ENCODE measurements around the gene SPATA3.
"Not testable (repeated sequence)": the region's sequence is repeated elsewhere in the genome, so short reads cannot be mapped to it uniquely, and the experiment has no call there.

The SPATA3 gene

DNA sequence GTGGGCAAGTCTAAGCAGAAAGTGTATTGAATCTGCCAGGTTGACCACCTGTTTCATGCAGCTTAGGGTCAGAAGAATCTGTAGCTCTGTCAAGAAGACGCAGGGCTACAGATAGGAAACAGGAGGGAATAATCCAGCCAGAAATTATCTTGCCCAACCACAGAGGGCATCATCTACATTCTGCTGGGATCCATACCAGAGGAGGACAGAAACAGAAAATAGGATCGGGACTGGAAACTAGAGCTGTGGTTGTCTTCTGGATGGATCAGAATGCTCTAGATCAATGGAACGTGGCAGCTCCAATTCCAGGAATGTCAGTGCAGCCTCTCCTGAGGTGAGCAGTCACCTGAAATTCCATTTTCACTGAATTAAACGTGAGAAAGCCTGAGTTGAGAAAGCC, 3.6 kb downstream of the SPATA3 start:
- DNase-seq: no peak

DNA sequence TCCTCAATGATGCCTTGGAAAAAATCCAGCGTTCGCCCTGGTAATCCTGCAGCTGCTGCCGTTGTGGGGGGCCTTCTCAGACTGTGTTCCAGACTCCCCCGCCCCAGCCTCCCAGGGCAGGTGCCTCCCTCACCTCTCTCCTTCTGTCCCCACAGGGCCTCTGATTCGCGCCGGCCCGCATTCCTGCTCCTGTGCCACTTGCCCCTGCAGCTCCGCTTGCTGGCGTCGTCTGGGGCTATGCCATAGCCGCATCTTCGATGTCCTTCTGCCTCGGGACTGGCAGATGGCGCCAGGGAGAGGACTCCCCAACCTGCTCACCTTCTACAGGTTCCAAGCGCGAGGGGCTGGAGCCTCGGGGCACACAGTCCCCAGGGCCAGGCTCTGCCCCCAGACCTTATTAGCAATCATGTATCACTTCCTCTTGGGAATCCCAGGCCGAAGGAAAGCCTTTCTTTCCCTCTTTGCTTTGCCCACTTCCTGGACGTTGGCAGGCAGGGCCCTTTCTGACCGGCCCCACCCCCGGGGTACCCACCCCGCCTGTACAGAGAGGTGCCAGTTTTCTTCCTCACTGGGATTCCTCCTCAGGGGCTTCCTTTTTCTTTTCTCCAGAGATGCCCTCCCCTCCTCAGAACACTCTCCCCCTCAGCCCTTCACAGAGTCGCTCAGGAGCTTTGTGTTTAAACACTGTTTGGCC, 4.4 kb downstream of the SPATA3 start:
- peak; percentile 2 for DNase-seq

DNA sequence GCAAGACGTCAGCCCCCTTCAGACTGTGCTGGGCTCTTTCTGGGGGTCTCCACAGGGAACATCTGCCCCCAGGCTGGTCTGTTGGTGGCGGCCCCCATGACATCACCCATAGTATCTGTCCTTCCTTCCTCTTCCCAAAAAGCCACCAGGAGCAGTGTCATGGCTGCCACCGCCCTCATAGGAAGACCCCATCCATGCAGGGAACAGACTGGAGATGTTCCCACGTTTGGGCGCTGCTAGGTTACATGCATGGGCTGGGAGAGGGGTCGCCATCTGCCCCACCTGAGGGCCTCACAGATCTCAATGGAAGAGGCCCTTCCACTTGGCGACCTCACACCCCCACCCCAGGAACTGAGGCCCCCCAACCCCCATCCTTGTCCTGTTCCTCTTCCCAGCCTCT, 5.1 kb downstream of the SPATA3 start:
- no peak for DNase-seq

DNA sequence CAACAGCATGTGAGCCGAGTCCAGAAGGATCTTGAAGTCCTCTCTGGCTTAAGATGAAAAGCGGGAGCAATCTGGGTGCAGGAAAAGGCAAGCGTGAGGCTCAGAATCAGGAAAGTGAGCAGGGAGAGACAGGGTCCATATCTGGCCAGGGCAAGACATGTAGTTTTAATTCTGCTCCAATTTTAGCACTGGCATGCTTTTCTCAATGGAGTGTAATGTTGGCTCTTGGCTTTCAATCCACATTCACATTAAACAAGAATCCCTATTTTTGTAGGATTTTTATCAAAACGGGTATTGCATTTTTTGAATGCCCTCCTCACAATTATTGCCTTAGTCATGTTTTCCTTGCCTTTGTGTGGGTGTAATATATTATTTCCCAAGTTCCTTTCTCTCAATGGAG, 6.0 kb downstream of the SPATA3 start:
- no peak for DNase-seq

DNA sequence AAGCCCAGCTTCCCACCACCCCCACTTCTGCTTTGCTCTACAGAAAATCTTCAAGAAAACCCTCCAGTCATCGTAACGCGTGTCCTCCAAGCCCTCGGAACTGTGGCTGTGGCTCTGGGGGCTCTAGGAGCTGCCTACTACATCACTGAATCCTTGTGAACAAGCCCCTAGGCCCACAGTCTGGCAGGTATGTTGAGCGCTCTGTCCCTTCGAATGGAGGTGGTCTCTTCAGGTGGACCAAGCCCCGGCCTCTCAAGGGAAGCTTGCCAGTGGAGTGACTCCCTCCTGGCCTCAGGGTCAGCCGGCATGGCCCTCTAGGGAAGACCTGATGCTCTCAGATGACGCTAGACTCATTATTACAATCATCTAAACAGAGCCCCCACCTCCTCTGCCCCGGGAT, 6.7 kb downstream of the SPATA3 start:
- no peak for DNase-seq

DNA sequence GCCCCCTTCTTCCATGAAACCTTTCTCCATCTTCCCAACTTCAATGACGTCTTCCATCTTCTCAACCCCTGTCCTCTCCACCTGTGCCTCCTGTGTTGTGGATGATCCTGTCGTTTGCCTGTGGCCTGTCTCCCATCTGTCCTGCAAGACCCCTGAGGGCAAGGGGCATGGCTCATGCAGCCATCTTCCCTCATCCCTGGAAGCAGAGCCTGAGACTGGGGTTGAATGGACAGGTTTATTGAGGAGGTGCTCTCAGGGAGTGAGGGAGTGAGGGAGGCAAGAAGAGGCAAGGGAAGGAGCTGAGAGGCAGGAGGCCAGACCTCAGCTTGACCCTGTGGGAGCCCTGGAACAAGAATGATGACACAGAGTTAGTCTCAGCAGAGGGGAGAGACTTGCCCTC, 7.3 kb downstream of the SPATA3 start:
- DNase-seq: no peak

DNA sequence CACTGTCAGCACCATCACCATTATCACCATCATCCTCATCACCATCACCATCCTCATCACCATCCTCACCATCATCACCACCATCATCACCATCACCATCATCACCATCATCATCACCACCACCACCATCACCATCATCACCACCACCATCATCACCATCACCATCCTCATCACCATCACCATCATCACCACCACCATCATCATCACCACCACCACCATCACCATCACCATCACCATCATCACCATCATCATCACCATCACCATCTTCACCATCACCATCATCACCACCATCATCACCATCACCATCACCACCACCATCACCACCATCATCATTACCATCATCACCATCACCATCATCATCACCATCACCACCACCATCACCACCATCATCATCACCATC, 9.0 kb downstream of the SPATA3 start:
- not testable (repeated sequence) for DNase-seq

DNA sequence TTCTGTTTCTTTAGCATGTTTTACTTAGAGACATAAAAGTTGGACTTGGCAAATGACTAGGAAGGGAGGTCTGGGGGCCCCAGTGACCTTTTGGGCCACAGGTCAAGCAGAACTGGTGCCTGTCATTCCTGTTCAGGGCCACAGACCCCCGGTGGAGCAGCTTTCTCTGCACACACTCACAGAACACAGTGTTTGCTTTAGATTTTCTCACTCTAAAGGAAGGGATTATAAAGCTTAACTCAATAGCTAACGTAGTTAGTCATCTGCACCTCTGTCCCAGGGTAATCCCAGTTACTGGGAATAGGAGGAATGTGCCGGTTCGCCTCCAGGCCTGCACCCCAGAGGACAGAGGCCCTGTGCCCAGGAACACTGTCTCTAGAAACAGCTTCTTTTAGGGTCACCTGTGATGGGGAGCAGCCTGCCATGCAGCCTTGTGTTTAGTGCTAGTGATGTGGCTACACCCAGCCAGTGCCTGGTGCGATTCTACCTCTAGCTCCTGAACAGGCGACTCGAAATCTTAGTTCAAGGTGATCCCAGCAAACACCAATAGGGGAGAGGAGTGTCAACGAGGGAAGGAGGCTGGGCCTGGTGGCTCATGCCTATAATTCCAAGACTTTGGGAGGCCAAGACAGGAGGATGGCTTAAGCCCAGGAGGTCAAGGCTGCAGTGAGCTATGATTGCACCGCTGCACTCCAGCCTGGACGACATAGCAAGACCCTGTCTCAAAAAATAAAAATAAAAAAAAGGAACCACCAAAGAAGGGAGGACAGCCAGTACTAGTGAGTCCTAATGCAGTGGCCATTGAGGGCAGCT, 11.6 kb downstream of the SPATA3 start:
- DNase-seq: no peak

DNA sequence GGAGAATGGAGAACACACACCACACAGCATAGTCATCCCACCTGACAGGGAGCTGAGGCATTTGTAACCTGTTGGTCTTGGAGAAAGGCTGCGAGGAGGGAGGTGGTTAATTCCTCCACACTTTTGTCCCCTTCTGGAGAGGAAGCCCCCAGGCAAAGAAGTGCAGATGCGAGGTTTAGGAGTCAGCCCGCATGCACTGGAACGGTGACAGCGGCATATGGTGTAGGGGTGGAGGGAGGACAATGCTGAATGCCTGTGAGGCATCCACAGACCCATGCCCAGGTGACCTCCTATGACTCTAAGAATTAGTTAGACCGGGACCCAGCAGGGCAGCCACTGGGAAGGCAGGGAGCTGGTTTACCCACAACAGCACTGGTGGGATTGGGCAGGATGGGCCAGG, 12.2 kb downstream of the SPATA3 start:
- no peak for DNase-seq

DNA sequence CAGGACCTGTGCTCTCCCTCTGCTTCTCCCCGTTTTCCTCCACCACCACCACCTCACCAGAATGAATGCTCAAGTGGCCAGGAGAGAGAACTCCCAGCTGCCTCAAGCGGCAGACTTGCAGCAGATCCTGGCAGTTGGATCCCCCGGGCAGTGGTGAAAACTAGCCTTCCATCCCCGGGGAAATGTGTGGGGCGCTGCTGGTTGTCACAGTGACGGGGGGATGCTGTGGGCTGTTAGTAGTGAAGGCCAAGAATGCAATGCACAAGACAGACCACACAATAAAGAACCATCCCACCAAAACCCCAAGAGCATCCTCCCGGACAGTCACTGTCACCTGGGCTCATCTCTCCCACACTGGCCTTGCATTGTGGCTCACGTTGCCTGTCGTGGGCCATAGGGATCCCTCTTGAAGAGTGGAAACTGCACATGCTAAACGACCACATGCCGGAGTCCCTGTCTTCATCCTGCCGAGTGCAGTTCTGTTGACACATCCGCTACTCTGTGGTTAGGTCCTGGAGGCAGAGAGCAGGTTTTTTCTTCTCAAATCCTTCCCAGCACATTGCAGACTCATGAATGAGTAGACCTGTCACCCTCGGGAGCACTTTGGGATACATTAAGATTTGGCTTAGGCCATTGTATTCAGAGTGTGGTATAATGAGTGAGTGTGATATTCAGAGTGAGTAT, 13.5 kb downstream of the SPATA3 start:
- no peak for DNase-seq

DNA sequence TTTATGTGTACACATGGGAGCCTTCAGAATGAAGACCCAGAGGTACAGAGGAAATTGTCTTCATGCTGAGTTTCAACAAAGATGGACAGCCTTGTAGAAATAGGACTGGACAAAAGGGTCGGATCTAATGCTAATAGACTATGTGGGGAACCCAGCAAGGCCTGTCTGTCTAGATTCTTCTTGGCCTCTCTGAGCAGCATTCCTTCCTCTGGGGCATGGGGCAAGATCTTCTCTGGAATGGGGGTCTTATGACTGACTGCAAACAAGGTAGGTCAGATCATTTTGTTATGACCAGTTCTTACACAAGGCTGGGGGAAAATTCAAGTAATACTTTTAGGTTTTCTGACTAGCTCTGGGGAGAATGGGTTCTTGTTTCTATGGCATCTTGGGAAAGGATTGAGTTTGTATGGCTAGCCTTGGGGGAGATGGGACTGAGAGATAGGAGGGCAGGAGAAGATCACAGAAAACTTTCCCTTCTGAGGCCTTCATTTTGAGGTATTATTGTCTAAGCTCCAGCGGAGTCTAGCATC, 14.3 kb downstream of the SPATA3 start:
- DNase-seq: no peak

DNA sequence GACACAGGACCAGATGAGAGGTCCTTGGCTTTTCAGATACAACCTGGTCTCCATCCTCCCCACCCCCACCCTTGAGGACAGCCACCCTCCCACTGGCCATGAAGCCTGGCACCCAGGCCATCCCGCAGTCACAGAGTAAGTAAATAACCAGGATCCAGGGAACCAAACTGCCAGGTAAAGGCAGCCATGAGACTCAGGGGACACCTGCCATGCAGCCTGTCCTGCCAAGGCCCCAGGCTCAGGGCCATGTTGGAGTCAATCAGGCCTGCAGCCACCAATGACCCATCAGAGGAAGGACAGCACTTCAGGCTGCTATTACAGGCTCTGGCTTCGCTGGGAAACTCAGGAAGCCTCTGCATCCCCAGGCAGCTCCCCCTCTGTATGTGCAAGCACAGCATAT, 15.6 kb downstream of the SPATA3 start:
- DNase-seq: no peak

DNA sequence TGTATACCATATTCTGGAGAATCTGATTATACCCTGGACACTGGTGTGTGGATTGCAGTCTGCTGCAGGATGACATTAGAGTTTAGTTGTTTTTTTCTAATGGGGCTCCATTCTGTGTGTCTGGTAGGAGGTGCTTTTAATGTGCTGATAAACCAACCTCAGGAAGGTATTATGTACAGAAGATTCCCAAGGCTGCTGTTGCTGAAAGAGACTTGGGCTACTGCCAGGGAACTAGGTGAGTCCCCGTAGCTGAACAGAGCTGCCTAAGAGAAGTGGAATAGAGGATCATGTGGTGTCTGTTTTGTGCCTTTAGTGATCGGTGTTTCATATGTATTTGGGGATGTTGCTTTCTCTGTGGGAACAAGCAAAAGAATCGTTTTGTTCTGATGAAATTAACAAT, 16.5 kb downstream of the SPATA3 start:
- DNase-seq: peak; percentile 46

DNA sequence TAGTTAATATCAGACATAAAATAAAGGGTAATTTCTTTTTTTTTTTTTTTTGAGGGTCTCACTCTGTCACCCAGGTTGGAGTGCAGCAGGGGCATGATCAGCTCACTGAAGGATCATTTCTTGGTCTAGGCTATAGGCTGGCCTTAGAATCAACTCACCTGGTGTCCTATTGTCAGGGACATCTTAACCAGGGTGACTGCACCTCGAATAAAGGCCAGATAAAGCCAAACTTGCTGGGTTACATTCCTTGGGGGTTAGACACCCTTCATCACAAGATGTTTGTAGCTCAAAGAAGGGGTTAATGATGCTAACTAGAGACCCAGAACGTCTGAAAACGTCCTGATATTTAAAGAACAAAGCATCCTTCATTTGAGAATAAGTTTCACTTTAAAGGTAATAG, 17.9 kb downstream of the SPATA3 start:
- DNase-seq: no peak

DNA sequence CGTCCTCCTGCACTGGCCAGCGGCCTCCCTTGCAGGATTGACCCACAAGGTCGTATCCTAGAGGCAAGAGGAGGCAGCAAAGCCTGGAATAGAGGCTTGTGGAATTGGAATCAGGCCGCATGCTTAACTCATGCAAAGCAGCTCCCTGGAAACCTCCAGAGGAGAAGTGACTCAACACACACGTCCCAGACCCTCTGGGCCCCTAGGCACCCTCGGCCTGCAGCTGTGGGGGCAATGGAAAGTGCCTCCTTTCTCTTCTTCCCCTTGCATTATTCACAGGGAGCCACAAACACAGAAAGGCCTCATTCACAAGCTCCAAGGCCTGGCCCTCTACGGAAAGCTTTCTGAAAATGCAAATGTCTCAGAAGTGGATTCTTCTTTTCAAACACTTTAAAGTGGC, 19.6 kb downstream of the SPATA3 start:
- DNase-seq: no peak

DNA sequence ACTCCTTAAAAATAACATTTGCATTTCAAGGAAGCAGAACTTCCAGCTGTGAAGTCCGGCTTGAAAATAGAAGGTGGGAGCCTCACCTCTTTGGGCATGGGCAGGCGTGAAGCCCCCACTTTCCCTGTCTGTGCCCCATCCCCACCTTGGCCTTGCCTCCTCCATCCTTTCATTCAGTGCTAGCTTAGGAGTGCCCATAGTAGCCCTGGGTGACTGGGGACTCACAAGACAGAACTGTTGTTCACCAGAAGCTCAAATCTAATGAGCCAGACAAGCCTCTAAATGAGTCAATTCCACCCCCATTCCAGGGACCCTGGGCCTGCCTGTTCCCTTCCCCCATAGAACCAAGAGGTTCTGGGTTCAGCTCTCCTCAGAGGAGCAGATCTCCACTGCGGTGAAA, 20.0 kb downstream of the SPATA3 start:
- no peak for DNase-seq

DNA sequence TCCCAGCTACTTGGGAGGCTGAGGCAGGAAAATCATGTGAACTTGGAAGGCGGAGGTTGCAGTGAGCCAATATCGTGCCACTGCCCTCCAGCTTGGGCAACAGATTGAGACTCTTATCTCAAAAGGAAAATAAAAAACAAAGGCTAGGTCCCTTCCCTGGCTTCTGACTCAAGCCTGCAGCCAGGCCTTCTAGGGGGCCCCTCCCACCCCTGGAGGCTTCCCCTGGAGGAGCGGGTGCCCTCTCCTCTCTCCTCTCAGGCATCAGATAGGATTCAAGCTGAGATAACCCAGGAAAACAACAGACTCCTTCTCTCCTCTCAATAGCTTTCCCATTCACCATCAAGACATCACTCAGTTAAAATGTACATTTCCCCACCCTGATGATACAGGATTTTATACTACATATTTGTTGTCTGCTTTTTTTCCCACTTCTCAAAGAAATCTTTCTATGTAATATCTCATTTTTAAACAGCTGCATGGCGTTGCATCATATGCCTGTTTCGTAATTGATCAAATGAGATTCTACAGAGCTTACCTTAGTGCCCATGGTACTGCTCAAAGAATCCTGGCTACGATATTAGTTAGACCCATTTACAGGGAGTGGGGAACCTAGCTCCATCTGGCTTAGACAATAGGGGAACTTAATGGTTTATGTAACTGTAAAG, 20.8 kb downstream of the SPATA3 start:
- no peak for DNase-seq

DNA sequence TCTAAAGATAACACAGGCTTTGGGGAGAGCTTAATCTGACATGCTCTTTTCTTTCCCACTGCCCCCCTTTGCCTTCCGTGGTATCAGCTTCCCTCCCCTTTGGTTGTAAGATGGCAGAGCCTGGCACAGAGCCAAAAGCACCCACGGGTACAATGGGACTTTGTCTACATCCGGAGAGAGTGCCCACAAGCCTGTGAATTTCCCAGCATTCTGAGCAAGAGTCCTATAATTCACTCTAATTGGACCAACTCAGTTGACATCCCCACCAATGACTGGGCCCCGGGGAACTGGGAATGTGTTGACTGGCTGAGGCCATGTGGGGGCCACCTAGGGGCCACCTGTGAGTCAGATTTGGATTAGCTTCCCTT, 21.3 kb downstream of the SPATA3 start:
- peak; percentile 33 for DNase-seq

DNA sequence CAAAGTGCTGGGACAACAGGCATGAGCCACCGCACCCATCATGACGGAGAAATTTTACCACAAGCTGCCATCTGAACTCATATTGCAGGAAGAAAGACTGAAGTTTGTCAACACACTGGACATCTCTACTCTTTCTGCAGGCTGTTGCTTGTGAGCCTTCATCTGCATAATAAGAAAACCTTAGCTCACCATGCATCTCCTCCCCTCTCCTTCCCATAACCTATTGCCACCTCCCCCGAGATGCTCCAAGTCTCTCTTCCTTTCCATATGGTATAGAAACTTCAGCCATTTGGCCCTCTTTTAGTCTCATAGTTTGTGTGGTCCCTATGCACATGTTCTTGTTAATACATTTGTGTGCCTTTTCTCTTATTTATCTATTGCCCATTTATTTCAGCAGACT, 22.3 kb downstream of the SPATA3 start:
- DNase-seq: no peak

DNA sequence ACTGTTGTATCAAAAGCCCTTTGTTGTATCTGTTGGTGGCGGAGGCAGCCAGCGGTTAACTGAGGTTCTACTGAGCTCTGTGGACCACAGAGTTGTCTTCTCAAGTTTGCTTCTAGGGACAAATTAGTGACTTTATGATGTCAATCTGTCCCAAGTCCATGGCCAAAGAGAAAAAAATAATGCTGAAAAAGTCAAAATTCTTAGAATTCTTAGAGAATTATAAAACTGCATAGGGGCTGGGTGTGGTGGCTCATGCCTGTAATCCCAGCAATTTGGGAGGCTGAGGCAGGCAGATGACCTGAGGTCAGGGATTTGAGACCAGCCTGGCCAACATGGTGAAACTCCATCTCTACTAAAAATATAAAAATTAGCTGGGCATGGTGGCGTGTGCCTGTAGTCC, 29.1 kb downstream of the SPATA3 start:
- not testable (repeated sequence) for DNase-seq

DNA sequence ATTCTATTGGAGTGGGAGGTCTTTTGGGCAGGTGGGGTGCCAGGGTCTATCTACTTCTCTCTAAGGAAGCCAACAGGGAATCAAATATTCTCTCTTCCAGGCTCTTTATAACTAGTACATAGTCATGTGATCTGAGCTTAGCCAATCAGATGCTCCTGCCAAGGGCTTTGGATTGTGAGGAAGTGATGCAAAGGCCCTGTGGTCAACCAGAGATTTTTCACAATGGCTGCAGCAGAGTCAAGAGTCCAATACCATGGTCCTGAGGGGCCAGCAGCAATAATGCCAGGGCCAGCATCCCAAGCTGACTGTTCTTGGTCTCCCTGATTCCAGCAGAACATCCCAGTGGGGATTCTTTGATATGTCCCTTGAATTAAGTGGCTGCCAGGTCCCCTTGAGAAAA, 33.0 kb downstream of the SPATA3 start:
- DNase-seq: no peak

DNA sequence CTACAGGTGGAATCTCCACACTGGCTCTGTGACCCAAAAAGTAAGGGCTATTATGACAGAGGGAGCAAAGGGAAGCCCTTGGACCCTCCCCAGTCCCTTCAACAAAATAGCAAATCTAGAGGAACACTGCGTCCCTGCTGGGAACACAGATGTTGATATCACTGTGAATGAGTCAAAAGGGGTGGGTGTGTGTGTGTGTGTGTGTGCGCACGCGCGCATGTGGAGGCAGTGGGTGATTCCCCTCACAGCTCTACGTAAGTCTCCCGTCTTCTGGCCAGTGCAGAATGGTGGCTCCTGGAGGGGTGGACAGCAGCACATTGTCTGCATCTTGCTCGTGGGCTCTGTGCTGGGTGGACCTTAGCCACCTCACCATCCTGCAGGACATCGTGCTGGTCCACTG, 33.6 kb downstream of the SPATA3 start:
- no peak for DNase-seq

DNA sequence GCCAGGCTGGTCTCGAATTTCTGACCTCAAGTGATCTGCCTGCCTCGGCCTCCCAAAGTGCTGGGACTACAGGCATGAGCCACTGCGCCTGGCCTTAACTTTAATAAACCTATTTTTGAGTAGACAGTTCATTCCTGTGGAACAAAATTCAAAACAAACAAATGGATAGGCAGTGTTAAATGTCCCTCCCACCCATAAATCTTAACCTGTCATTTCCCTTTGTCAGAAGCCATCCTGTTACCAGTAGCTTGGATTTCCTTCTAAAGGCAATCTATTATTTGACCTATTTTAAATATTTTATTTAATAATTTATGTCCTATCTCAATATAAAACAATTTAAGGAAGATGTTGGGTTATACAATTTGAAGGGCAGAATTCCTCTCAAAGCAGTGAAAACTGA, 34.8 kb downstream of the SPATA3 start:
- no peak for DNase-seq
